ENCODE measurements around the gene STK39.

Gene STK39

GRCh38 chr2:168196764-168197180, 50.6 kb downstream of the STK39 start:
- H3K4me3 ChIP-seq (ENCODE audit: low read depth in 1 of 2, low read length in 2 of 2), result peak overlapping the region in 1 of 2 donors; percentile 5
- no peaks in the 10 kb centered on the region for H3K9me3 ChIP-seq (ENCODE audit: control insufficient read depth in 1 of 2, low read length in 2 of 2)
- peak overlapping the region; percentile 46 for H3K27ac ChIP-seq (ENCODE audit: low read depth, low read length)
- peak overlapping the region in 1 of 2 donors; percentile 39 for H3K9ac ChIP-seq (ENCODE audit: low read depth in 1 of 2, low read length in 2 of 2)
- H3K36me3 ChIP-seq (ENCODE audit: control insufficient read depth in 1 of 2, insufficient read depth in 2 of 2, low read length in 2 of 2), result no peaks in the 10 kb centered on the region
- no peaks in the 10 kb centered on the region for H3K27me3 ChIP-seq (ENCODE audit: control insufficient read depth in 1 of 2, insufficient read depth in 2 of 2, low read length in 2 of 2)
- peaks cover 38 to 66% of the 10 kb centered on the region in 2 donors for H3K4me1 ChIP-seq (ENCODE audit: control insufficient read depth in 1 of 2, insufficient read depth in 2 of 2, low read length in 2 of 2)

DNA sequence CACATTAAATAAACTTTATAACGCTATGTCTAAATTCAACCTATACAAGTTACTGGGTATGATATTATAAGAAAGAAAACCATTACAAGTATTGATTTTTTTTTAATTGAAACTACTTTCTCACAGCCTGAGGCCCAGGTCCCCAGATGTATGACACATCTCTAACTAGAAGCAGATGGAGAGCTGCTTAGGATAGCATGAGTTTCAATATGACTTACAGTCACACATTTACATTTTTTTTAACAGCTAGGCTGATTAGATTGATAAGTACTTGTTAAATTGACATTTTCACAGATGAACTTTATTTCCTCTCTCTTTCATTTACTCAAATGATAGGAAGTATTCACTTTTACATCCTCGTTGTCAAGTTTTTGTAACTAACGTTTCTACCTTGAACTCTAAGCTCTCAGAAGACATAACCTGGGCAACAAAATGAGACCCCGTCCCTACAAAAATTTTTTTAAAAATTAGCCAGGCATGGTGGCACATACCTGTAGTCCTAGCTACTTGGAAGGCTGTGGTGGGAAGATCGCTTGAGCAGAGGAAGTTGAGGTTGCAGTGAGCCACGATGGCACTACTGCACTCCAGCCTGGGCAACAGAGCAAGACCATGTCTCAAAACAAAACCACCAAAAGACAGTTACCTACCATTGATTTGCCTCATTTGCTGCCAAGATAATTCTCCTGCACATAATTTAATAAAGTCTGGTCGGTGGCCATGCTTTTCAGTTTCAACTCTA, 52.4 kb downstream of the STK39 start:
- H3K9me3 ChIP-seq (ENCODE audit: control insufficient read depth in 1 of 2, low read length in 2 of 2), result no peaks in the 10 kb centered on the region
- no peak overlapping the region for H3K4me3 ChIP-seq (ENCODE audit: low read depth in 1 of 2, low read length in 2 of 2)
- H3K4me1 ChIP-seq (ENCODE audit: control insufficient read depth in 1 of 2, insufficient read depth in 2 of 2, low read length in 2 of 2), result peaks cover 54 to 74% of the 10 kb centered on the region in 2 donors
- no peaks in the 10 kb centered on the region for H3K36me3 ChIP-seq (ENCODE audit: control insufficient read depth in 1 of 2, insufficient read depth in 2 of 2, low read length in 2 of 2)
- no peak overlapping the region for H3K9ac ChIP-seq (ENCODE audit: low read depth in 1 of 2, low read length in 2 of 2)
- H3K27me3 ChIP-seq (ENCODE audit: control insufficient read depth in 1 of 2, insufficient read depth in 2 of 2, low read length in 2 of 2), result no peaks in the 10 kb centered on the region
- H3K27ac ChIP-seq (ENCODE audit: low read depth, low read length), result no peak overlapping the region

DNA sequence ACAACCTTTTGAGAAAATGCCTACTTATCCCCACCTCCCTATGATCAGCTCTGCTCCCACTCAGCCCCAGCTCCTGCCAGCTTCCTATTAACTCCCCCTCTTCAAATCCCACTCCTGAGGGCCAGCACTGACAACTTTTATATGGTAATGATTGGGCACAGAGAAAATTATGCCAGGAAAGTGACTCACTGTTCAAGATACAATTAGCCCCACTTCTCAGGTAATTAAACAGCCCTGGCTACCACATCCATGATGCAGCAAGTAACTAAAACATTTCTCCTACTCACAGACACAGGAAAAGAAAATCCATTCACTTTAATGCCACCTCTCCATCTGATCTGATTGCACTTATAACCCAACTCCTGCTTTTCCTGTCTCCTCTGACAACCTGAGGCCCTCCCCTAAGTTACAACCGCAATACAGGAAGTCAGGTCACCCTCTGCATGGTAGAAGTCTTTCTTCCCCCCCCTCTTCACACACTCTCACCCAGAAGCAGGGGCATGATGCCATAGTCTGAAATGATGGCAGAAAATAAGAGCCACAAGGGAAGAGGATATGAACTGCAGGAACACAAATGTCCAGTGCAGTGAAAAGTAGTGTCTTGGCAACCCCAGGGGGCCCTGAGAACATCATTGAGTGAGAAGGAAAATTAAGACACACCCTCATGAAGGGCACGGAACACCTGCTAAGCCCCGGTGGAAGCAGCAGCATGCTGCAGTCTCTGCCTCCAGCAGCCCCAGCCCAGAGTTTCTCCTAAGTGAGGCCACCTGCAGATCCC, 54.4 kb downstream of the STK39 start:
- Histone ChIP-seq H3K4me3 (ENCODE audit: low read depth in 1 of 2, low read length in 2 of 2) (no peak overlapping the region), H3K9ac (ENCODE audit: low read depth in 1 of 2, low read length in 2 of 2) (peak overlapping the region in 1 of 2 donors; percentile 0), H3K9me3 (ENCODE audit: control insufficient read depth in 1 of 2, low read length in 2 of 2) (no peaks in the 10 kb centered on the region), H3K27ac (ENCODE audit: low read depth, low read length) (no peak overlapping the region), H3K36me3 (ENCODE audit: control insufficient read depth in 1 of 2, insufficient read depth in 2 of 2, low read length in 2 of 2) (no peaks in the 10 kb centered on the region), H3K4me1 (ENCODE audit: control insufficient read depth in 1 of 2, insufficient read depth in 2 of 2, low read length in 2 of 2) (peaks cover 54 to 71% of the 10 kb centered on the region in 2 donors), H3K27me3 (ENCODE audit: control insufficient read depth in 1 of 2, insufficient read depth in 2 of 2, low read length in 2 of 2) (no peaks in the 10 kb centered on the region)

GRCh38 chr2:168191955-168192785, 55.2 kb downstream of the STK39 start:
- no peak overlapping the region for H3K4me3 ChIP-seq (ENCODE audit: low read depth in 1 of 2, low read length in 2 of 2)
- H3K9ac ChIP-seq (ENCODE audit: low read depth in 1 of 2, low read length in 2 of 2), result no peak overlapping the region
- H3K27ac ChIP-seq (ENCODE audit: low read depth, low read length), result no peak overlapping the region
- no peaks in the 10 kb centered on the region for H3K36me3 ChIP-seq (ENCODE audit: control insufficient read depth in 1 of 2, insufficient read depth in 2 of 2, low read length in 2 of 2)
- no peaks in the 10 kb centered on the region for H3K27me3 ChIP-seq (ENCODE audit: control insufficient read depth in 1 of 2, insufficient read depth in 2 of 2, low read length in 2 of 2)
- peaks cover 48 to 68% of the 10 kb centered on the region in 2 donors for H3K4me1 ChIP-seq (ENCODE audit: control insufficient read depth in 1 of 2, insufficient read depth in 2 of 2, low read length in 2 of 2)
- no peaks in the 10 kb centered on the region for H3K9me3 ChIP-seq (ENCODE audit: control insufficient read depth in 1 of 2, low read length in 2 of 2)

- H3K27ac ChIP-seq (ENCODE audit: low read depth, low read length), result no peak overlapping the region
- H3K36me3 ChIP-seq (ENCODE audit: control insufficient read depth in 1 of 2, insufficient read depth in 2 of 2, low read length in 2 of 2), result no peaks in the 10 kb centered on the region
- no peaks in the 10 kb centered on the region for H3K27me3 ChIP-seq (ENCODE audit: control insufficient read depth in 1 of 2, insufficient read depth in 2 of 2, low read length in 2 of 2)
- no peak overlapping the region for H3K9ac ChIP-seq (ENCODE audit: low read depth in 1 of 2, low read length in 2 of 2)
- H3K4me3 ChIP-seq (ENCODE audit: low read depth in 1 of 2, low read length in 2 of 2), result no peak overlapping the region
- H3K9me3 ChIP-seq (ENCODE audit: control insufficient read depth in 1 of 2, low read length in 2 of 2), result no peaks in the 10 kb centered on the region
- H3K4me1 ChIP-seq (ENCODE audit: control insufficient read depth in 1 of 2, insufficient read depth in 2 of 2, low read length in 2 of 2), result peaks cover 49 to 73% of the 10 kb centered on the region in 2 donors
Measured at GRCh38 chr2:168190590-168191336, 56.6 kb downstream of the STK39 start.

- no peak overlapping the region for H3K27ac ChIP-seq (ENCODE audit: low read depth, low read length)
Measured at GRCh38 chr2:168189835-168190569, 57.4 kb downstream of the STK39 start.

DNA sequence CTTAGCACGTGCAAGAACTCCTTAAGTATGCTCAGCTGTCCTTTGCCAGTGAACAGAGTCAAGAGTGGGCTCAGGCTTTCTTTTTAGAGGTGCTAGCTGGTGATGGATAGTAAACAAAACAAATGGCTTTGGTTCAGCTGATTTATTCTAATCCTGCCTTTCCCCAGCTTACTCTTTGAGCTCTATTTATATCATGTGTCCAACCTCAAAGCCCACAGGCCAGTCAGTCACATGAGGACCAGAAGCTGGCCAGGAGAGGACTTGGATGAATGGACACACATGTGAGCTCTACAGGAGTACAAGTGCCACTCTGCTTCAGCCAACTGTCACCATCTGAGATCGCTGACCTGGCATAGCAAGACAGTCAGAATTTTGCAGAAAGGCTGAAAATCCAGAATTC, 59.4 kb downstream of the STK39 start:
- Histone ChIP-seq H3K9me3 (ENCODE audit: control insufficient read depth in 1 of 2, low read length in 2 of 2) (no peaks in the 10 kb centered on the region), H3K27ac (ENCODE audit: low read depth, low read length) (no peak overlapping the region), H3K4me1 (ENCODE audit: control insufficient read depth in 1 of 2, insufficient read depth in 2 of 2, low read length in 2 of 2) (peaks cover 45 to 76% of the 10 kb centered on the region in 2 donors), H3K9ac (ENCODE audit: low read depth in 1 of 2, low read length in 2 of 2) (no peak overlapping the region), H3K4me3 (ENCODE audit: low read depth in 1 of 2, low read length in 2 of 2) (no peak overlapping the region), H3K36me3 (ENCODE audit: control insufficient read depth in 1 of 2, insufficient read depth in 2 of 2, low read length in 2 of 2) (no peaks in the 10 kb centered on the region), H3K27me3 (ENCODE audit: control insufficient read depth in 1 of 2, insufficient read depth in 2 of 2, low read length in 2 of 2) (no peaks in the 10 kb centered on the region)

More at GRCh38 chr2:168189835-168190569, 57.4 kb downstream of the STK39 start:
- peak overlapping the region in 1 of 2 donors; percentile 15 for H3K9ac ChIP-seq (ENCODE audit: low read depth in 1 of 2, low read length in 2 of 2)
- H3K4me3 ChIP-seq (ENCODE audit: low read depth in 1 of 2, low read length in 2 of 2), result no peak overlapping the region
- H3K4me1 ChIP-seq (ENCODE audit: control insufficient read depth in 1 of 2, insufficient read depth in 2 of 2, low read length in 2 of 2), result peaks cover 56 to 75% of the 10 kb centered on the region in 2 donors
- H3K27me3 ChIP-seq (ENCODE audit: control insufficient read depth in 1 of 2, insufficient read depth in 2 of 2, low read length in 2 of 2), result no peaks in the 10 kb centered on the region
- H3K36me3 ChIP-seq (ENCODE audit: control insufficient read depth in 1 of 2, insufficient read depth in 2 of 2, low read length in 2 of 2), result no peaks in the 10 kb centered on the region
- no peaks in the 10 kb centered on the region for H3K9me3 ChIP-seq (ENCODE audit: control insufficient read depth in 1 of 2, low read length in 2 of 2)

DNA sequence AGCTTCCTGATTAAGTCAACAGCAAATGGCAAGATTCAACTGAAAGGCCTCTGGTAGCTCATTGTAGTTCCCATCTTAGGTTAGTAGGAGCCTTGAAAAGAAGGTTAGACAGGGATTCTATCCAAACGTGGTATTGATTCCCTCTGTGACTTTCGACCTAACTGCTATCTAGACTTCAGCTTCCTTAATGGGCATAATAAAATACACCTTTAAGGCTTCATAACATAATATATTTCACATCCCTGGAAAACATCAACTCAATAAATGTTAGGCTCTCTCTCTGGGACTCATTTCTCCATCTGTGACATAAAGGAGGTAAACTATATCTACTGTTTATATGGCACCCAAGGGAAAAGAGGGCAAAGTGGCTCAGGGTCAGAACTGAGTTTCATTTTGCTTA, 60.9 kb downstream of the STK39 start:
- H3K9ac ChIP-seq (ENCODE audit: low read depth in 1 of 2, low read length in 2 of 2), result no peak overlapping the region
- no peak overlapping the region for H3K4me3 ChIP-seq (ENCODE audit: low read depth in 1 of 2, low read length in 2 of 2)

More for the DNA sequence above, 60.9 kb downstream of the STK39 start:
- no peaks in the 10 kb centered on the region for H3K27me3 ChIP-seq (ENCODE audit: control insufficient read depth in 1 of 2, insufficient read depth in 2 of 2, low read length in 2 of 2)
- no peak overlapping the region for H3K27ac ChIP-seq (ENCODE audit: low read depth, low read length)
- H3K4me1 ChIP-seq (ENCODE audit: control insufficient read depth in 1 of 2, insufficient read depth in 2 of 2, low read length in 2 of 2), result peaks cover 30 to 76% of the 10 kb centered on the region in 2 donors
- no peaks in the 10 kb centered on the region for H3K9me3 ChIP-seq (ENCODE audit: control insufficient read depth in 1 of 2, low read length in 2 of 2)
- H3K36me3 ChIP-seq (ENCODE audit: control insufficient read depth in 1 of 2, insufficient read depth in 2 of 2, low read length in 2 of 2), result peaks cover 2 to 3% of the 10 kb centered on the region in 2 donors

Data from duodenal mucosa (tissue), 2 donors.